RCC 7860 (cell line): ENCODE results near the gene CTNNA2.
"Not testable (repeated sequence)": the region's sequence is repeated elsewhere in the genome, so short reads cannot be mapped to it uniquely, and the experiment has no call there.

Source experiments
- DNase-seq: peaks from one replicate; pipeline ENCODE4 v3.0.0-alpha.2; 2015; ENCODE audit warnings: low spot score
- FAIRE-seq: peaks from 2 replicates; lab custom pipeline; 2012; peaks lifted over from hg19 to GRCh38; lab: Jason Lieb, UNC

CTNNA2 gene

DNA sequence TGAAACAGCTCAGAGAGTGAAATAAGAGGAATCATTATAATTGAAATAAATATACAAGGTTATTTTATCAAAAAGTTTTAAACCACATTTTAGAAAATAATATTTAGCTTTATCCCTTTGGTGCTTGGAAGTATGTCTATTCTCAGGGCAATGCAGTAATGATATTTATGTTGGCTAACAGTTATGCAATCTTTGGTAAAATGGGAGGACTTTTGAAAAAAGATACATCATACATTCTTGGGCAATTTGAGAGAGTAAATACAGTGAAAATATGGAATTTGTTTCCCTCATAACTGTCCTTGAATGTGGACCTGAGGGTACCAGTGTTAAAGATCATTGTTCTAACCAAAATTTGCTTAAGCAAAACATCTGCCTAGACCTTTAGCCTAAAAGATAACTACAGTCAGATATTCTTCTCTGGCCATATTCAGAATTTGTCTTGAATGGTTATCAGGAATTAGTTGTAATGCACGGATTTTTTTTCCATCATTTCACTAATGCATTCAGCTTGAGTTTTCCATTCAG lies 654.5 kb downstream of the CTNNA2 start:
- DNase-seq (no peak), FAIRE-seq (no peak)

DNA sequence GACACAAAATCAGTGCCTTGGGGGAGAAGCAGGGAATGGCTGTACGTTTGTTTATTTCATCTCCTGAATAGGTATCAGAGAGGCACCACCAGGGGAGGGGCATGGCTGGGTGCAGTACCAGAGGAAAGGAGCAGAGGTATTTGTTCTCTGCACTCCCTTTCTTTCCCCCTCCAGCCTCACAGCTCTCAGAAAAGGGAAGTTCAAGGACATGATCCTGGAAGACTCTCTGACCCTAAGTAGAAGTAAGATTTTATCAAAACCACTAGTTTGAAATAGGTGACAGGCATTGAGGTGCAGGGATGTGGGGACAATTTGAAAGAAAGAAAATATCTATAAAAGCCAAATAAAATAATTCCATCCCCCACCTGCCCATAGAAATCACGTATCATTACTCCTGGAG lies 655.2 kb downstream of the CTNNA2 start:
- no peak for FAIRE-seq
- DNase-seq, result no peak

DNA sequence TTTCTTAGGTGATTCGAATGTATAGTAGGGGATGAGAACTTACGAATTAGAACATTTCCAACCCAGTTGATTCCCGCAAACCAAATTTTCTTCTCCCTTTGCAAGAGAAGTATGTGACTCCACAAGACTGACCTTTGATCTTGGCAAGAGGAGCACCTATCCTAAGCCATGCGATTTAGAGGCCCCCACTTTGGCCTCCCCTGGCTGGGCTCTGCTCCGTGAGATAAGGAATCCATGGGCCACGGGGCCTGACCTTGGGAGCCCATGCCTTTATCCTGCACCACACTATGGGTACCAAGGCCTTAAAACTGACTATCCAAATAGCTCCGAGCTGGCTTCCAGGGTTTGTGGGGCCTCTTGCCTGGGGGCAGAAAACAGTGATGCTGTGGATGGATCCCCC lies 656.0 kb downstream of the CTNNA2 start:
- FAIRE-seq, result no peak
- no peak for DNase-seq

DNA sequence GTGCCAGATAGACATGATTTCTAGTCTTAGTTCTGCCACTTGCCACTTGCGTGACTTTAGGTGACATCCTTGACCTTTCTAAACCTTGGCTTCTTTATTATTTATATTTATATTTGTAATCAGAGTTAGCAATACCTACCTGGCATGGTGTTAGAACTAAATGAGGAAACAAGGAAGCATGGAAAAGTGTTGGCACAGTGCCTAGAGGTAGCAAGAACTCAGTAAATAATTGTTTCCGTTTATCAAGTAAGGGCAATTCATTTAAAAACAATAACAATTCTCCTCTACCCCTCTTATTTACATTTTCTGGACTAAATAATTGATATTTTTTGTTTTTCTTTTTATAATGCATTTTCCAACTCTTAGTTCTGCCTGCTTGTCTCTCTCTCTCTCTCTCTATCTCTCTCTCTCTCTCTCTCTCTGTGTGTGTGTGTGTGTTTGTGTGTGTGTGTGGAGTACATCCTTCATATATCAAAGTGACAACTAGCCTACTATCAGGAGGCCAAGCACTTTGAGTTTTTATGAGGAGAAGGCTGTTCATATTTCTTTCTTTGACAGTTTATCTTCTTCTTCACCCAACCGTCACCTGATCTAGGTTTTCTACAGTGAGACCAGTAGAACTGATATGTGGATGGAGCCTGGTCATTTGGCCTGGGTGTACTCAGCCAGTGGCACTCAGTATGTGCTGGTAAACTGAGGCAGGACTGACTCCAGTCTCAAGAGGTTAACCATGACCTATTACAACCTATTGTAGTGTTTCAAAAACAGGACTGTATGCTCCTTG lies 657.2 kb downstream of the CTNNA2 start:
- FAIRE-seq, result no peak

DNA sequence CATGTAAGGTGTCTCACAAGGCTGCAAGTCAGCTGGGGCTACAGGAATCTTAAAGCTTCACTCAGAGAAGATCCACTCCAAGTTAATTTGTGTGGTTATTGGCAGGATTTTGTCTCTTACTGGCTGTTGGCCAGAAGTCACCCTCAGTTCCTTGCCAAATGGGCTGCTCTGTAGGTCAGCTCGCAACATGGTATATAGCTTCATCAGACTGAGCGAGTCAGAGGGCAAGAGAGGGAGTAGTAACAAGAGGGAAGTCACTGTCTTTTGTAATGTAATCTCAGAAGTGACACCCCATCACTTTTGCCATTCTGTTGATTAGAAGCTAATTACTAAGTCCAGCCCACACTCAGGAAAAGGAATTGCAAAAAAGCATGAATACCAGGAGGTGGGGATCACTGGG lies 672.2 kb downstream of the CTNNA2 start:
- FAIRE-seq (no peak), DNase-seq (no peak)

More for the DNA sequence above, 657.2 kb downstream of the CTNNA2 start:
- no peak for DNase-seq

DNA sequence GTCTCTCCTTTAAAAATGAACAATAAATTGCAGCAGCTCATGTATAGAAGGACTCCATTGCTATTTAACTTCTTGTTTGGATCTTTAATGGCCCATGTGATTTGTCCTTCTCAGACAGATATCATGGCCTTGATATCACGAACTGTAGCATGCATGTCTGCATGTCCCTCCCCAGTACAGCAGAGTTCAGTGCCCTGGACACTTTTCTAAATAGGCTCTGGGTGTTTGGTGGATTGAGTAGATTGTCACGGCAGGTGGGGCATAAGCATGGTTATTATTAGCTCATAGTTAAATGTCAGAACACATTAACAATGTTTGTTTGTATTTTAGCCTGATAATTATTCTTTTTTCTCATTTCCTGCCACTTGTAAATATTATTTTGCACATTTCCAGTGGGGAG lies 673.4 kb downstream of the CTNNA2 start:
- FAIRE-seq (no peak), DNase-seq (no peak)

DNA sequence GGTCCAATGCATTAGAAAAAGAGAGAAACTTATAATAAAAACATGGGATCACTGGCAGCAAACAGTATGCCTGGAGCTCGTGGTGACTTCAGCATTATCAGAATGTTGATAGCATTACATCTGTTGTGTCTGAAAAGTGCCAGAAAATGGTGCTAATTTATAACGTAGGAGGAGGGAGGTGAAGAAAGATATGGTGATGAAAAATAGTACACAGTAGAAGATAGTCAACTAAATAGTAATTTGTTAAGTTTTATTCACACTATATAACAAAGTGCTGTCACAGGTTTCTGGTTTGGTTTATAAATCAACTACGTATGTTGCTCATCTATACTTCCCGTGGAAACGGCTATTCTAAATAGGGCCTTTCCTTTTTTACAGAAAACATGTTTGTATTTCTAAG lies 674.3 kb downstream of the CTNNA2 start:
- DNase-seq (no peak), FAIRE-seq (no peak)

DNA sequence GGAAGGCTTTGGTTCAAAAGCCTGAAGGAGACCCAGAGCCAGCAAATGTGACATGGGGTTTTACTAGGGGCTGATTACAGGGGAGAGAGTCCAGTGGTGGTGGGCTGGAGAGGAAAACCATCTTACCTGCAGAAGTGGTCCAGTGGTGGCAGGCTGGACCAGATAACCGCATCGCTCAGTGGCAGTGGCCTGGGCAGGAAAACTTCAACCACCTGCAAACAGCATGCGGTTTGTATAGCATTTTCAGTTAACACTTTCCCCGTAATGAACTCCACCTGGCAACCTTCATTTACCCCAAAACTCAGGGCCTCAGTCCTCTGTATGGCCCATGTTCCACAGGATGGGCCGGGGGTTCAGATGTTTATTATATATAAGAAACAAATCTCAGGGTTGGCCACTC lies 677.3 kb downstream of the CTNNA2 start:
- FAIRE-seq (no peak), DNase-seq (no peak)

DNA sequence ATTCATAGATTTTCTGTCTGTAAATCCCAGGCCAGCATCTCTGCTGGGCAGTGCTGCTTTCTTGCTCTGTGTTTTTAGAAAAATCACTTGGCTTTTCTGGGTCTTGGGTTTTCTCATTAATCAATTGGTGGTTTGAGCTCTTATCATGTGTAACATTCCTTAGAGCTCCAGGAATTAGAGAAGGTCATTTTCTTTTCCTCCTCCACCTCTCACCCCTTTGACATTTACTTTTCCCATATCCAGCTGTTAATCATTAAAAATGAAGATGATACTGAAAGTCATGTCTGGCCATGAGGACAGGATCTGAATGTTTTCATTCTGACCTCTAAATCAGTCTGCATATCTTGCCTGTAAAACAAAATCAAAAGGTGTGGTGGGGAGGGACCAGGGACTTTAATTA lies 680.7 kb downstream of the CTNNA2 start:
- FAIRE-seq (no peak), DNase-seq (no peak)

DNA sequence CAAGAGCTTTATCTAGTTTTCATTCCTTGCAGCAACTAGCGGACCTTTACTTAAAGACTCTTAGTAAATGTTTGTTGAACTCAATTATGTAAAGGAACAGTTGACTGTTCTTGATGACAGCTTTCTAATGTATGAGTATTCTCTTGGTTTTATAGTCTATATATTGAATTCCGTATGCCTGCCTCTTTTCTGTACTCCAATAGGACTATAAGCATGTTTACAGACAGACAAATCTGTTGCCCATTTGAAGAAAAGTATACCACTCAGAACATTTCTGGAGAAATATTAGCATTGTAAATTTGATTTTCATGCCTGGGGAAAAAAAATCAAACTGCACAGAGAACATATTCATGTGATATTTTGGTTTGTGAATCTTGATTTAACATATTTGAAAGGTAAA lies 682.2 kb downstream of the CTNNA2 start:
- DNase-seq (no peak), FAIRE-seq (no peak)

DNA sequence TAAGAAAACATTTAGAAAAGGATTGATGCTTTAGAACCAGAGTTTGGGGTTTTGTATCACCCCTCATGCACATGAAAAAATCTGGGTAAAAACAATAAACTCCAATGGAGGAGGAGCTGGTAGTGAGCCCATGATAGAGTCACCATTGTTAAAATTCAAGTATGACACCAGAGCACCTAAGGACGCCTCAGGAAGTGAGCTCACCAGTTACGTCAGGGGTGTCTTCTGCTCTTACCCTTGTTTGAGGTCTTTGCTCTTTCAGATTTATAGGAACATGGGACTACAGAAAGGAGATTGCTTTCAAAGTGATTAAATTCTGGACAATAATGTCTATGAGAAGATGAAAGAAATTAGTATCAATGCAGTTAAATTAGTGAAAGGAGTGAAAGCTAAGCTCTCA lies 685.2 kb downstream of the CTNNA2 start:
- DNase-seq (no peak), FAIRE-seq (no peak)

DNA sequence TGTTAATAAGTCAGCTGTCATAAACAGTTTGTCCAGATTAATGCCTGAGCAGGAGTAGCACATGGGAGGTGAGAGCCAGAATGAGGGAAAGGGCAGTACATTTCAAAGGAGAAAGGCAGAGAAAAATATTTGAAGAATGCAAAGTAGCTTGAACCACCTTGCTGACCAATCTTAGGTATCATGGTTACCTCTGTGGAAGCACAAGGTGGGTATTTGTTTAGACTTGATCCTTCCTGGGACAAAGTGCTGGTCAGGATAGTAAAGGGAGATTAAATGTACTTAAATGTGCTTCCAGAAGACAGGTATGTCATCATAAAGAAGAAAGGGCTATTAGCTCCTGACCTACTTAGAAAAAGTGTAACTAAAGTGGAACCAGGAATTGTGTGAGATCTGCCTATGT lies 686.7 kb downstream of the CTNNA2 start:
- DNase-seq (no peak), FAIRE-seq (no peak)

DNA sequence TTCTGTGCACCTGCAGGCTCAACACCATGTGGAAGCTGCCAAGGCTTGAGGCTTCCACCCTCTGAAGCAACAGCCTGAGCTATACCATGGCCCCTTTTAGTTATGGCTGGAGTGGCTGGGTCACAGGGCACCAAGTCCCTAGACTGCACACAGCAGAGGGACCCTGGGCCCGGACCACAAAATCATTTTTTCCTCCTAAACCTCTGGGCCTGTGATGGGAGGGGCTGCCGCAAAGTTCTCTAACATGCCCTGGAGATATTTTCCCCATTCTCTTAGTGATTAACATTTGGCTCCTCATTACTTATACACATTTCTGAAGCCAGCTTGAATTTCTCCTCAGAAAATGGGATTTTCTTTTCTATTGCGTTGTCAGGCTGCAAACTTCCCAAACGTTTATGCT lies 691.1 kb downstream of the CTNNA2 start:
- not testable (repeated sequence) for FAIRE-seq, DNase-seq

DNA sequence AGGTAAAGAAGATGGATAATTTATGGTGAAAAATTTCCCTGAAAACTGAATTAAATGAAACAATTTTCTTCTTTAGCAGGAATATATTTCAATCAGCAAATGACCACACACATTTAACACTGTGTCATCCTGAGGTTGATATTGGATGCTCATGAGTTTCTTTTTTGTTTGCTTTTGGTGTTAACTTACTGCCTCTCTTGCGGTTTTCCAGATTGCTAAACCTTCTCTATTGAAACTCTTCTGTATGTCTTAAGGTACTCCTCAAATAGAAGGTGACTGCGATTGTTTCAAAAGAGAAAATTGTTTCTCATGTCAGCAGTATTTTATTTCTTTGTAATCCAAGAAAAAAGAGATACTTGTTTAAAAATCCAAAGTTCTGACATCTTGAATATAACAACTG lies 692.6 kb downstream of the CTNNA2 start:
- no peak for DNase-seq
- FAIRE-seq, result no peak

DNA sequence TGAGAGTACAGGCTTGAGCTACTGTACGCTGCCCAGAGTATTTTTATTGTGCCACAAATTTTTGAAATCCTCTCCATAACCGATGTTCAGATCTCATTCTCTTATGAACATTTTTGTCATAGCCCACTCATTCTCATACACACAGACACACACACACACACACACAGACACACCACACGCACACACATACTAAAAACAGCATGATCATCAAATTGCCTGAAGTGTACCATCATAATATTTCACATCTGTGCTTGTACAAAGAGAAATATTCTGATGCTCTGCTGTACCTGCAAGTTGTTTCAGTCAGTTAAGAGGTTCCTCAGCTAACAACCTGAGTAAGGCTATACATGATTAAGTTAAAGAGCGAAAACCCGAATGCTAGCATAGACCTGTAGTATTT lies 696.6 kb downstream of the CTNNA2 start:
- FAIRE-seq (no peak), DNase-seq (no peak)

DNA sequence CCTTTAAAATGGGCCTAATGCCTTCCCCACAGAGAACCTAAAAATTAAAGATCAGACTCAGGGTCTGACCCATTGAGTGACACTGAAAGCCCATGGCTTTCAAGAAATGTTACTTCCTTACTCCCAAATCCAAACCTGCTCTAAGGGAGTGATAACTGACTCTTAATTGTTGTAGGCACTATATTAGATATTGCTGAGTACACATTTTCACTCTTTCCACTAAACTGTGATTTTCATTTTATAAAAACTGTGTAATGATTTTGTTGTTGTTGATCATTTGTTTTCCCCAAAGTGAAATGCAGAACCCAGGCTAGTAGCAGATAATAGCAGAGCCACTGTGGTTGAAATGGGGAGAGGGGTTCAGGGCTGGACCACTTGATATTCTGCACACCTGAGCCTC lies 704.6 kb downstream of the CTNNA2 start:
- no peak for FAIRE-seq
- no peak for DNase-seq

DNA sequence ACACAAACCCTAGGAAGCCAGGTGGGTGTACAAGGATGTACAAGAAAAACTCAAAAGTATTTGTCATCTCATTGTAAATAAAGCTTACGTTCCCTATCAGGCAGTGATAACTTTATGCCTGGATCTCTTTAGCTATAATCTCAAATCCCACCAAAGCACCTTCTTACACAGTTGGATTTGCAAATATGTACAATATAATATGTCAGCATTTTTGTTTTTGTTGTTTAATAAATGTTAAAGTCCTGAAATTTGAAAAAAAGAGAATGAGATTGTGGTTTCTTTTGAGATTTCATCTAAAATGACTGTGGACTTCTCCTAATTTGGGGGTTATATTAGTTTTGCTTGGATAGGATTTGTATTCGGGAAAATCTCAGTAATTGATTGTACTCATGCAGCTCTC lies 709.8 kb downstream of the CTNNA2 start:
- DNase-seq (no peak), FAIRE-seq (no peak)

DNA sequence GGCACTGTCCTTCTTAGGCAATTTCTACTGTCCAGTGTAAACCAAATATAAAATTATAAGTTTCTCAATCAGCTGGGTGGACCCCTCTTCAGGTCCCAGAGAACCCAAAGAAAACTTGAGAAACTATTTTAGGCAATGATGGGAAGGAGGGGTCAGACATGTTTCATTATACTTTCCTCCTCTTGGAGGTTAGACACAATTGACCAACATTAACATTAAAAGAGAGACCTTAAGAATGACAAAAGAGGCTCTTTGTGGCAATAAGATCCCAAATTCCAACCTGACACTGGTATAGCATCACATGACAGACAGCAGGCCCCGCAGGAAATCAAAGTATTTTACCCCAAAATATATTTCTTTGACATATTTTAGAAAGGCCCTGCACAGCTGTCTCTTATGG lies 718.6 kb downstream of the CTNNA2 start:
- FAIRE-seq, result no peak

DNA sequence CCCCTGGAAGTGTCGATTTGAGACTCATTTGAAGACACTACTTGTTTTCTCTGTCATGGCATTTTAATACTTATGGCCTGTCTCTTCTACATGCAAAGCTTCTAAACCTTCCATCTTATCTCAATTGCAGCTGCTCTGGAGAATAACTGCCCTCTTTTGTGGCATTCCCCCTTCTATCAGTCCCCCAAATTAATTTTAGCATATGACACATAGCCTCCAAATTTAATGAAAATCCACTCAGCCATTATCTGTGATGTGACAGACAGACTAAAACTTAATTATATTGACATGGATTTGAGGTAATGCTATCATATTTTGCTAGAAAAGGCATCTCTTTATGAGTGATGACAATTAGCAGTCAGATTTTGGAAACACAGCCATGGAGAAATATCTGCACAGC lies 720.5 kb downstream of the CTNNA2 start:
- FAIRE-seq, result no peak

More for the DNA sequence above, 718.6 kb downstream of the CTNNA2 start:
- no peak for DNase-seq

DNA sequence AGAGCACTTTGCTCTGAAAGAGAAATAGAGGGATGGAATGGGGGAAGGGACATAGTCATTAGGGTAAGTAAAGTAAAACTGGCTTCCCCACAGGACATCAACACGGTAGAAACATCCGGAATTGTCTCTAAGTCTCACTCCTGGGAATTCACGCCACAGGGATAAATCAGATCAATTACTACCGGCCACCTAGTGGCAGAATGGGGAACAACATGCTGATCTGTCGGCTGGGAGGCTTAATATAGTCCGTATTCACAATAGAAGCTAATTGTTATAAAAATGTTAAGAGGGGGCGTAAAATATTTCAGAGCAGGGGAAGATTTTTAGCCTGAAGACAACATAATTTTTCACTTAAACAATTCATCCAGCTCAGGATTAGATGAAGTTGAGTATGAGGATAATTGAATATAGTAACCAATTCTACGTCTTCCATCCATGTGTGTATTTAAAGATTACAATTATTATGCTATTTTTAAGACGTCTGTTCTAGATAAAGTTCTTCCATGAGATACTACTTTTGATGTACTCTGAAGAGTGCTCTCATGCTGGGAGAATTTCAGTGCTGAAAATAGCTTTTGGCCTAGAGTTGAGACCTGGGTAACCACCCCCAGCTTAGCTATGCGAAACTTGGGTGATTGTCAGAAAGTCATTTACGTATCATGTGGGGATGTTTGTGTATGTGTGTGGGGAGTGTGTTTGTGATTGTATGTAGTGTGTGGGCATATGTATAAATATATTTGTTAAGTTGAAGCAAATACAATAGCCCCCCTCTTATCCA lies 726.0 kb downstream of the CTNNA2 start:
- FAIRE-seq, result no peak
- no peak for DNase-seq

More for the DNA sequence above, 720.5 kb downstream of the CTNNA2 start:
- no peak for DNase-seq

DNA sequence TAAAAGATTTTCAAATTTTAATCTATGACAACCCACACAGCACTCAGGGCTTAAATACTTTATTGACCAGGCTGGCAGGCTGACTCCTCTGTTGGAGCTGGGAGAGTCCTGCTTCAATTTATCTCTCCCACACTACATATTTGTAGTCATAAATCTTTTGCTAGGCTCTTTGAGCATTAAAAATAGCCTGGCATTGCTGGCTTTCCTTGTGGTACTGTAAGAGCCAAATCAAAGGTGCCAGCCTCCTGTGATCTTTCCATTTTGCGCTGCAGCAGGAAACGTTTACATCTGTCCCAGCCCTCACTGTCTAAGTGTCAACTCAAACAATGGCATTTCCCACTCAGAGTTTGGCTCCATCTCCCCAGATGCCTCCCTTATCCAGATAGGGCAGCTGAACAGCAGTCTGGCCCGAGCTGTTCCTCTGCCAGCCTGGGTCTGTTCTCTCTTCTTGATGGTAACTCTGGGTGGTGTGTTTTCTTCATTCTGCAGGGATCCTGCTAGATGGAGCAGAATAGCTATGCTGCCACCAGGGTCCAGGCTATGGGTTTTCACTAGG lies 729.6 kb downstream of the CTNNA2 start:
- no peak for DNase-seq
- no peak for FAIRE-seq
